NCI-H1092 treated with DMSO at 0.1 percent for 48 hours (cell line): ENCODE measurements around the gene METTL15.
"Not testable (repeated sequence)": the region's sequence is repeated elsewhere in the genome, so short reads cannot be mapped to it uniquely, and the experiment has no call there.

Experiments
- DNase-seq: peaks from one replicate; lab custom pipeline; 2025; lab: John Stamatoyannopoulos, UW

The METTL15 gene

DNA sequence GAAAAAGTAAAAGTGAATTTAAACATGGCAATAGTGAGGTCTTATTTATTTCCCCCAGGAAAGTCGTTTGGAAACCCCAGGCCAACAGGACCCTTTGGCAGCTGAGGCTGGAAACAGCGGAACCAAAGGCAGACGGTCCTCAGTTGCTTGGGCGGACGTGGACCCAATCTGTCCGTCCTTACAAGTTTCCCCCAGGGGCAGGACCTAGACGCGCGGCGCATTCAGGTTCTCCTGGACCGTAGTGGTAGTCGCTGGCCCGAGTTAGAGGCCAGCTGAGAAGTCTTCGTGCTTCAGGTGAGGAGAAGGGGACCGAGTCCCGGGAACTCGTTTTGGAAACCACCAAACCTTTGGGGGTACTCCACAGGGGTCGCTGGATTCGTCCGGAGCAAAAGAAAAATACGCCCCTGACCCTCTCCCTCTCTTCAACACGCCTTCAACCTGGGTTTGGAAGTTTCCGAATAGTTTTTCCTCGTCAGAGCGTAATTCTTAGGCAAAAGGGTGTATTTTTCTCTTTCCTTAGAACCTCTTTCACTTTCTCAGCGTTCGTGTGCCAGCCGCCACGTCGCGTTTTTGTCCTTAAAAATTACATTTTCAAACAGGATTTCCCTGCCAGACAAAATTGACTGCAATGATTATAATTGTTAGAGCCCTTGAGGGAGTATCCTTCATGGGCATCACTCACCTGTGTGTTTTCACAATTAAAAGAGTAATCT is 2.1 kb downstream of the METTL15 start:
- peak; percentile 83 for DNase-seq

DNA sequence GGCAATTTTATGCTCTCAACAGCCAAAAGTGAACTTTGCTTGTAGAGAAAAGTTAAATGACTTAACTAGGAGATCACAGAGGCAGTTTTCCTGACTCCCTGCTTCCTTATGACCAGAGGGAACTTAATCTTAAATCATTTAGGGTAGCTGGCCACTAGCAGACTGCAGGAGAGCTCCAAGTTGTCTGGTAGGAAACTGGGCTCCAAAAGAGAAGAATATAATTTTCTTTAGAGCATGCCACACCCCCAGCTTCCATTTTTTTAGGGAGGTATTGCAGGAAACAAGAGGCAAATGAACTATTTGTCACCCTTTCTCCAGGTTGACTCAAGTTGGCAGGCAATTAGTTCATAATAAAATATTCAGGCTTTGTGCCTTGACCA is 2.6 kb downstream of the METTL15 start:
- no peak for DNase-seq

DNA sequence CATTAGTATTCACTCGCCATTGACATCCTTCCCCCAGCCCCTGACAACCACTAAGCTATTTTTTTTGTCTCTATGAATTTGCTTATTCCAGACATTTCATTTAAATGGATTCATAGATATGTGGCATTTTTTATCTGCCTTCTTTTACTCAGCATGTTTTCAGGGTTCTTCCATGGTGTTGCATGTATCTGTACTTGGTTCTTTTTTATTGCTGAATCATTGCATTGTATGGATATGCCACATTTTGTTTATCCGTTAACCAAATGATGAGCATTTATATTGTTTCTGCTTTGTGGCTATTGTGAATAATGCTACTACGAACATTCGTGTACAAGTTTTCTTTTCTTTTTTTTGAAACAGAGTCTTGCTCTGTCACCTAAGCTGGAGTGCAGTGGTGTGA is 5.9 kb downstream of the METTL15 start:
- DNase-seq: no peak

DNA sequence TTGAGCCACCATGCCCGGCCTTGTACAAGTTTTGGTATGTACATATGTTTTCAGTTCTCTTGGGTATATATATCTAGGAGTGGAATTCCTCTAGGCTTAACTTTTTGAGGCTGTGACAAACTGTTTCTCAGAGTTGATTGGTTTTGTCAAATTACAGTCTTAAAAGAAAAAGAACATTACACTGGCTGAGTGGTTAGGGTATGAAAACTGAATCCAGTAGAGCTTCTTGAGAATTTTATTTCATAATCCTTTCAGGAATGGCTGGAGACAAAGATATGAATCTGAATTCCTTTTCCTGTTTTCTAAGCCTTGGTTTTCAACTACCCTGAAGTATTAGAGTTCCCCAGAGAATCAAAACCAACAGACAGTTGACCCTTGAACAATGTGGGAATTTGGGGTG is 6.5 kb downstream of the METTL15 start:
- DNase-seq: no peak

DNA sequence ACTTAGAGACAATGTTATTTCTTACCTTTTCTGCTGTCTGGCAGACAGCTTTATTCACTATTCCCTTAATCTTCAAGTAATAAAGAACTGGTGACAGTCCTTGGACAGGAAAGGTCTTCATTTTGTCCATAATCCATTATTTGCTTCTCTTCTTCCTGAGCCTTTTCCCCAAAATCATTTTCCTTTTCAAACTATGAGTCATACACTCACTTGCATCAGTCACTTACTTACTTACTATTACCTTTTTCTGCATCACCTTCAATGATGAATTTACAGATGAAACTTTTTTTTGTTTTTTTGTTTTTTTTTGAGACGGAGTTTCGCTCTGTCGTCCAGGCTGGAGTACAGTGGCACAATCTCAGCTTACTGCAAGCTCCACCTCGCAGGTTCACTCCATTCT is 9.5 kb downstream of the METTL15 start:
- no peak for DNase-seq

DNA sequence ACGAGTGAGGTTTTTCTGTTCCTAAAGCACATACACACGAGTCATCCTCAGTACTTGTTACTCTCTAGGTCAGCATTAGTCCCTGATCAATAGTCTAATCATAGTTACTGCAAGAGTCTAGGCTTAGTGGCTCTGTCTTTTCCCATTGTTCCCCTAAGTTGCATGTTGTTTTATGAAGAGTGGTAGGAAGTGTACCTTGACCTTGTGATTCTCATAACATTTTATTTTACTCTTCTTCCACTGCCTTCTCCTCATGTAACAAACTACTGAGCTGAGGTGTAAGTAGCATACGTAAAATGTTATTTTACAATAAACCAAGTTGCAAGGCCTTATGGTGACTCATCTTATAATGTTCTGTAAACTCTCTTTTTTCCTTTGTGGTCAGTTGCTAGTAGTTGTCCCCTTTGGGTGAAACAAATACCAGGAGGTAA is 15.0 kb downstream of the METTL15 start:
- no peak for DNase-seq

DNA sequence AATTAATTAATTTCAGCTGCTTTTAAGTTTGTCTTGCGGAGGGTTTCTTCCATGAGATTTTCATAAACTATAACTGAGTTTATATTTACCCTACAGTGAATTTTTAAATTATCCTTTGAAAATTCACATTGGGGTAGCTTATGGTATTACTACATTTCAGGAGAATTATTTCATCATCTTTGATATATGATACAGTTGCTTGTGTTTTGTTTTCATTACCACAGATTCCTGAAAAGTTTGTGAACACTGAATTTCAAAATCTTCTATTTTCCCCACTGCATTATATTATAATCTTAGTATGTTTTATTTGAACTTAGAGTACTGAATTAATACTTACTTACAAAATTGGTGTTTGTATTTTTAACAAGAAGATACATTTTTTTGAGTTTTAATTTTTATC is 24.4 kb downstream of the METTL15 start:
- no peak for DNase-seq

DNA sequence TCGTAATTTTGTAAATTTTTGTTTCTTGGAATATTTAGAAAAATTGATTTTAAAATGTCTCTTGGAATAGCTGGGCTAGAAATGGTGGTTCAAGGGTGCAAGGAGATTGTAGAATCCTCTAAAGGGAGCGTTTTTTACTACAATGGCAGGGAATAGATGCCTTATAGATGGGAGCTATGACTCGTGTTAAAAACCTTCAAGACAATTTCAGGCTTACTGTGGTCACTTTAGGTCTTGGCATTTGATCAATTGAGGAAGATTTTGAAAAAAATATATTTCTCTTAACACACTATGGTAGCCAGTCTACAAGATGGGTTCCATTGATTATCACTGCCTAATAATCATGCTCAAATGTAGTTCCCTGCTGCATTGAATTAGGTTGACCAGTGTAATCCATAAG is 25.0 kb downstream of the METTL15 start:
- no peak for DNase-seq

DNA sequence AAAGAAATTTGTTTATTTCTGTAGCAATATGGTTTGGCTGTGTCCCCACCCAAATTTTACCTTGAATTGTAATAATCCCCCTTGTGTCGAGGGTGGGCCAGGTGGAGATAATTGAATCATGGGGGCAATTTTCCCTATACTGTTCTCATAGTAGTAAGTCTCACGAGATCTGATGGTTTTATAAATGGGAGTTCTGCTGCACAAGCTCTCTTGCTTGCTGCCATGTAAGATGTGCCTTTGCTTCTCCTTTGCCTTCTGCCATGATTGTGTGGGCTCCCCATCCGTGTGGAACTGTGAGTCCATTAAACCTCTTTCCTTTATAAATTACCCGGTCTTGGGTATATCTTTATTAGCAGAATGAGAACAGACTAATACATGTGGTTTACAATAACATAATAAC is 28.0 kb downstream of the METTL15 start:
- DNase-seq: not testable (repeated sequence)

DNA sequence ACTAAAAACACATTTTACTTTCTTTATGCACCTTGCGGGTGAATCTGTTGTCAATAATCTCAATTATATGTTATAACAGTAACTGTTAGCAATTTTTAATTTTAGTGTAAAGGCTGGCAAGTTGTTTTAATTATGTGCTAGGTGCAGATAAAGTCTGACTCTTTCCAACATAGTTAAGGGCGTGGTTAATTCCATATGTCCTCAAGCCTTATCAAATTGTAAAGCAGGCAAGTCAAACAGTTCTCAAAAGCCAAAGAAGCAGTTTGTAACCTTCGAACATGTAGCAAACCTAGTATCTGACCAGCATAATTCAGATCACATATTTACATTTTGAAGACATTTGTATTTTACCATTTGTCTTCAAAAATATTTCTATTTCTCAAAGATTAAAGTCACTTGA is 29.2 kb downstream of the METTL15 start:
- no peak for DNase-seq

DNA sequence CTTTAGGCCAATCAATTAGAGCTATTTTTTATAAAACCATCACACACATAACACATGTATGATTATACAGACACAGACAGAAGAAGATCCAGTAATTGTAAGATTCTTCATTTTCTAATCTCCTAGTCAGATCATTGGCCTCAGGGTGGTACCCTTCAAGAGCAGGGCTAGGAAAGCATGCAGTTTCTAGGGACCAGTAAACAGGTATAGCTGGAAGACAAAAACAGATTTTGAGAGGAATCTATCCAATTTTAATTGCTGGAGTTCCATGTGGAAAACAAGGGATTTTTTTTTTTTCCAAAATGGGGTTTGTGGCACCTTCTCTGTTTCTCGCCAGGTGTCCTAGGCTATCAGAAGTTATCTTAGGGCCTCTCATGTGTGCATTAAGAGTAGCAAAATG is 29.6 kb downstream of the METTL15 start:
- no peak for DNase-seq

DNA sequence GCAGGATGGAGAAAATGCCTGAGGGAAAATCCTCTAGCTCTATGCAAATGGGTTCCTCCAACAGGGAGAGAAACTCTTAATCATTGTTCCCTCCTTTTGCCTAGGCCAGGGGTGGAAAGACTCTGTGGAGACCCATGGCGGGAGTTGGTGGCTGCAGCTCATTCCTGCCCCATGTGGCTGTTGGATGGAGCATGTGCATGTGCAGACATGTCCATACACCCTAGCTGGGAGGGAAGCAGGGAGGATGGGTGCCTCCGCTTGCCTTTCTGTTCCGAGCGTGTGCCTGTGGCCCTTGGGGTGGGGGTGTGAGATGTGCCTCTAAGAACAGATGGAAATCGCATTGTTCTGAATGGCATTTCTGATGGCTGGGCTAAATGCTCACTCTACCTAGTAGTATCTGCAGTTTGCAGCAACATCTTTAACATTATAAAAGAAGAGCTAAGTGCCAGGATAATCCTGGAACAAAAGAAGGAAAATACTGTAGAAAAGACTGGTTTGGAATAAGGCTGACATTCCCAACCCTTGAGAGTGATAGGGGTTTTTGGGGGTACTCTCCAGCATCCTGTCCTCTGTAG is 31.7 kb downstream of the METTL15 start:
- DNase-seq: no peak

DNA sequence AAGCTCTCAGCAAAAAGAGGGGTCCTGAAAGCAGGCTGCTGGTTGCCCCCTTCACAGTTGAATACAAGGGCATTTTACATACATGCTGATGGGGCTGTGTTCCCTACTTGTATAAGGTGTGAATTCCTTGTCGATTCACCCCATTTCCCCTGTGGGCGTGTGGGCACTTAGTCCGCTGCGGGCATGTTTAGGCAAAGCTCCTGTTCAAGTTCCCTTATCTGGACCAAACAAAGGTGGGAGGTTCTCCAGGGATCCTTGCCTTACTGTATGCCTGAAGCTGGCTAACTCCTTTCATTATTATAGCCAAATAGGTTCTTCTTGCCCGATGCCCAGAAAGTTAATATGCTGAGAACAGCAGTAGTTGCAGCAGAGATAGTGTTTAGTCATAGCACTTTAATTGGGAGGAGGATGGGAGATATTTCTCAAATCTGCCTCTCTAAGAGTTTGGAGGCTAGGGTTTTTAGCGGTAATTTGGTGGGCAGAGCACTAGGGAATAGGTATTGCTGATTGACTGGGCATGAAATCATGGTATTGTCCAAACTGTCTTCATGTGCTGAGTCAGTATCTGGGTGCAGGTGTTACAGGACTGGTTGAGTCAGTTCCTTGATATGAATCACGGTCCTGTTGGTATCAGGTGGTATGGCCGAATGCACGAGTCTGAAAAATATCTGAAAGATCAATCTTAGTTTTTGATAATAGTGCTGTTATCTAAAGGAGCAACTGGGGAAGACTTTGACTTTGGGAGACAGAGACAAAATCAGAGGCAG is 32.7 kb downstream of the METTL15 start:
- no peak for DNase-seq

DNA sequence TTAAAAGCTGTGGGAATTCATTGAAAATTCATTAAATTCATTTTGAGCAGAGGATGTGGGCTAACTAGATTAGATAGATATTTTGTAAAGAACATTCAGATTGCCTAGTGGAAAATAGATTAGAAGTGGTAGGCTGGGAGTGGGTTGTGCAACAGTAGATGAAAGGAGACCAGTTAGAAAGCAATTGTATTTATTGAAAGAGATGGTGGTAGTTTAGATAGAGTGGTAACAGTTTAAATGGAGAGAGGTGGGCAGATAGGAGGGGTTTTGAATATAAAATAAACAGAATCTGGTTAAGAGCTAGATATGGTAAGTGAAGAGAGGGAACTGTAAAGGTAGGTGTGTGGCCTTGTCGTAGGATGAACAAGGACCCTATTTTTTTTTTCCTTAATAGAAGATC is 34.5 kb downstream of the METTL15 start:
- DNase-seq: no peak

DNA sequence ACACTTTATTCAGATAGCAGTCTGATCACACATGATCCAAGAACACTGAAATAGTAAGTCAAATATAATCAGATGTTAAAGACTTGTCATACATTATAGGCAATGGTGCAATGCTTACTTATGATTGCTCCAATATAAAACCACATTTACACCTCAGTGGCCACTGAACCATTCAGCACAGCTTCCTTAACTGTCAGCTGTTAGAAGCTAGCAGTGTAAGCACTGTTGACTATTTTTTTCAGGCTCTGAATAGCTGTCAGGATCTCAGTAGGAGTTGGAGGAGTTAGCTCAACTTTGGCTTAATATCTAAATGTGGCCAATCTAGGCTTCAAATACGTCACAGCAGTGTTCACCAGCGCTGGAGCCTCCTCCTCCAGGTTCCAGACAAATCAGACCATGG is 36.6 kb downstream of the METTL15 start:
- no peak for DNase-seq

DNA sequence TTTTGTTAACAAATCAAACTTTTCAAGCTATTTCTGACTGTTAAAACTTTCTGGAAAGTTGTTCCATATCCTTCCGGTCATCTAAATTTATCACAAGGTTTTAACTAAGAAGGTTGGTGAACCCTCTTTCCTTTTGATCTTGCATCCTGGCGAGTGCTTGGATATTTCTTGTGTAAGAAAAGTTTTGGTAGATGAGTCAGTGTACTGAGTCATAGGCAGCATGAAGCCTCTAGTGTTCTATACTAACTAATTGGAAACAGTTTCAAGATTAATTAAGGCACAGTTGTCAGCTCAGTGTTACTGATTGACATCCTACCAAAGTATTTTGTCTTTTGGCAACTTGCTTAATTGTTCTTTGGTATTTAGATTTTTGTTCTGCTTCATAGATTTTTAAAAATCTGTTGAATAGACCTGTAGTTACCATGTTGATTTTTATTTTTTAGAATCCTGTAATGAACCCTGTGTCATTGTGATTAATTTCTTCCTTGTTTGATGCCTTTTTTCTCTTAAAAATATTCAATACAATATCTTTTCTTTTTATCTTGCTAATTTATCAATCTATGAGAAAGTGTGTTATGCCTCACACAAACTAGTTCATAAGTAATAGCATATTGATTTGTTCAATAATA is 38.0 kb downstream of the METTL15 start:
- DNase-seq: no peak

DNA sequence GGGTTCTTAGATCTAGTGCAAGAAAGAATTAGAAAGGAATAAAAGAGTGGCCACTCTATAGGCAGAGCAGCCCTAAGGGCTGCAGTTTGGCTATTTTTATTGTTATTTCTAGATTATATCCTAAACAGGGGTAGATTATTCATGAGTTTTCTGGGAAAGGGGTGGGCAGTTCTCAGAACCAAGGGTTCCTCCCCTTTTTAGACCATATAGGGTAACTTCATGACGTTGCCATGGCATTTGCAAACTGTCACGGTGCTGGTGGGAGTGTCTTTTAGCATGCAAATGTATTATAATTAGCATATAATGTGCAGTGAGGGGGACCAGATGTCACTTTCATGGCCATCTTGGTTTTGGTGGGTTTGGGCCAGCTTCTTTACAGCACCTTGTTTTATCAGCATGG is 44.6 kb downstream of the METTL15 start:
- no peak for DNase-seq

DNA sequence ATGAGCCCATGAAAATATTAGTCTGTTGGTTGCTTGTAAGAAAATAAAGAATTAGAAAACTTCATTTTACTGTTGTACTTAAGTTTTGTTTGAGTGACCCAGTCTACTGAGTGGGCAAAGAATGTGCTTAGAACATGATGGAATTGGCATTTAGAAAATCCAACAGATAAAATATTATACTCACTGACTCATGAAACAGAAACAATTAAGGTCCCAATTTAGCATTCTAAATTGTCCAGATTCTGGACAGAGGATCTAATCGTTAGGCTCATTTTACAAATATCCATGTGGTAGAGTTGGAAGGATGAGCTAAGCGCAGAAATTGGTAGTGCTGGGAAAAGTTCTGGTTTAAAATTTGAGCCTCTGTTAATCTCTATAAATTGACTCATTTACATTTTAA is 45.4 kb downstream of the METTL15 start:
- no peak for DNase-seq

DNA sequence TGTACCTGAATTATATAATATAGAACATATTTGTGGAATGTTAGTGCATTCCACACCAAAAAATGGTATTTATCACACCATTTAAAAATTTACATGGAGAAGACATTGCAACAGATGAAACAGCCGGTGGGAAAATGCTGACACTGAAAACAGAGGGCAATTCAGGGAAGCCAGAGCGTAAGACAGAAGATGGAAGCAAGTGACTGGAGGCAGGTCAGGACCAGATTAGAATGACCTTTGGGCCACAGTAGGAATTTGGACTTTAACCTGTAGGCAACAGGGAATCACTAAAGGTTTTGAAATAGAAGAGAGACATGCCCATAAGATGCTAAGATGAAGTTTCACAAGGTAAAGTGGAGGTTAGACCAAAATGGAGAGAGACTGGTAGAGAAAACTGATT is 60.5 kb downstream of the METTL15 start:
- no peak for DNase-seq

DNA sequence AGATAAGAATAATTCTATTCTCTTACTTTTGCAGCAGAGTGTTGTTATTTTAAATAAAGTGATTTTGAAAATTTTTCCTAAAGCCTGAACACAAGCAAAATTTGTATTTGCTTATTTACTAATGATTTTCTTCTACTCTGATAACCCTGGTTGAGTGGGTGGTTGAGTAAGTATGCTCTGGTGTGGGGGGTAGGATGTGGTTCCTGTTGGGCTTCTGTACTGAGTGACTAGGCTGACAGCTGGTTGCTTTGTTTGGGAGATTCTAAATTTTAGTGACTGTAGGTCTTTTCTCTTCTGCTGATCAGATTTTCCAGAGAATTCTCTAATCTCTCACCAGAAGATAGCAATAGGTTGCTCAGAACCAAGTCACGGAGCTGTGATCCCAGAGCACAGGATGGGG is 61.6 kb downstream of the METTL15 start:
- DNase-seq: no peak

DNA sequence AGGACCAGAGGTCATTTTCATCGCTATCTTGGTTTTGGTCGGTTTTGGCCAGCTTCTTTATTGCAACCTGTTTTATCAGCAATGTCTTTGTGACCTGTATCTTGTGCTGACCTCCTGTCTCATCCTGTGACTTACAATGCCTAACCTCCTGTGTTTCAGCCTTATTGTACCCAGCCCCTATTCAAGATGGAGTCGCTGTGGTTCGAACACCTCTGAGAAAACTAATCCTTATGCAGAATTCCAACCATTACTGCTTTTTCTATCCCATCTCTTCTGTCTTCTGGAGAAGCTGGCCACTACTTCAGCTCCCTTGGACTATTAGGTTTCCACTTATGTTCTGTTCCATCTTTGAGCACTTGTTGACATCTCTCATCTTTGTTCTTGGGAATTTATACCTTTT is 62.6 kb downstream of the METTL15 start:
- no peak for DNase-seq

DNA sequence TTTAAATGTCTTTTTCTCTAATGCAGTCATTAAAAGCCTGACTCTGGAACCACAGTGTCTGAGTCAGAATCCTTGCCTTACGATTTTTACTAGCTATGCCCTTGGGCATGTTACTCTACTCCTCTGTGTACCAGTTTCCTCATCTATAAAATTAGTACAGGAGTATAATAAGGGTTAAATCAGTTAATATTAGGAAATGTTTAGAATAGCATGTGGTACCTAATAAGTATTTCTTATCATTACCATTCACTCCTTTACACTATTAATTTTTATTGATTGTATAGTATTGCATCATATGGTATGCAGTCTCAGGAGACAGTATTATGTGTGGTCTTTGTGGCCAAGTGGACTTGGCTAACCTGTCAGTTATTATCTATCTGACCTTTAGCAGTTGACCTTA is 68.2 kb downstream of the METTL15 start:
- DNase-seq: no peak

DNA sequence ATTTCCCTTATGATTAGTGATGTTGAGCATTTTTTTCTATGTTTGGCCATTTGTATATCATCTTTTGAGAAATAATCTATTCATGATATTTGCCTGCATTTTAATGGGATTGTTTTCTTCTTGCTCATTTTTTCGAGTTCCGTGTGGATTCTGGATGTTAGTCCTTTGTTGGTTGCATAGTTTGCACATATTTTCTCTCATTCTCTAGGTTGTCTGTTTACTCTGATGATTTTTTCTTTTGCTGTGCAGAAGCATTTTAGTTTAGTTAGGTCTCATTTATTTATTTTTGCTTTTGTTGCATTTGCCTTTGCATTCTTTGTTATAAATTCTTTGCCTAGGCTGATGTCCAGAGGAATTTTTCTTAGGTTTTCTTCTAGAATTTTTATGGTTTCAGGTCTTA is 87.3 kb downstream of the METTL15 start:
- DNase-seq: no peak
